Measurements from ENCODE around the gene AP1M2.

The AP1M2 gene

GRCh38 chr19:10625003-10625761 lies 38.1 kb upstream of the AP1M2 start, which contains the start of gene SLC44A2 (continued):
- peak; percentile 85 for TF ChIP-seq GLIS1 (tag by site-specific recombination; IDR thresholded peaks at IDR 0.05)
- TF ChIP-seq ZNF223 (tag by site-specific recombination; IDR thresholded peaks at IDR 0.05): no peak
- peak; percentile 57; the same call in 1 of the 2 replicates for TF ChIP-seq ZNF394 (tag by site-specific recombination; IDR thresholded peaks at IDR 0.05; ENCODE audit: borderline replicate concordance)
- no peak for TF ChIP-seq HOXD13 (CRISPR knock-in tag; IDR thresholded peaks at IDR 0.05; ENCODE audit: borderline replicate concordance)
- 0 out of 2 replicates have a peak, but pooled peaks have one; percentile 27 for TF ChIP-seq ZNF2 (tag by site-specific recombination; IDR thresholded peaks at IDR 0.05)
- TF ChIP-seq TSHZ1 (tag by site-specific recombination; IDR thresholded peaks at IDR 0.05; ENCODE audit: borderline replicate concordance): 0 out of 2 replicates have a peak, but pooled peaks have one; percentile 18
- peak; percentile 21; the same call in 1 of the 2 replicates for TF ChIP-seq CTCF (tag by site-specific recombination; IDR thresholded peaks at IDR 0.05)
- peak; percentile 74 for TF ChIP-seq ZIC2 (tag by site-specific recombination; IDR thresholded peaks at IDR 0.05)
- peak; percentile 92 for TF ChIP-seq HIC1 (tag by site-specific recombination; IDR thresholded peaks at IDR 0.05)
- 0 out of 2 replicates have a peak, but pooled peaks have one; percentile 30 for TF ChIP-seq ZXDB (tag by site-specific recombination; IDR thresholded peaks at IDR 0.05)
- TF ChIP-seq ZNF335 (tag by site-specific recombination; conservative IDR thresholded peaks at IDR 0.05): peak; percentile 30
- no peak for TF ChIP-seq ZNF555 (tag by site-specific recombination; conservative IDR thresholded peaks at IDR 0.05)

GRCh38 chr19:10624585-10624984 lies 37.5 kb upstream of the AP1M2 start:
- Histone ChIP-seq H3K27ac (ENCODE audit: extremely low read depth, low read depth, low read length) (no peak overlapping the region), H3K4me3 (ENCODE audit: low read depth, low read length) (no peak overlapping the region), H3K4me1 (ENCODE audit: control insufficient read depth, insufficient read depth, low read length) (no peaks in the 10 kb centered on the region; the same call in 1 of the 2 replicates), H3K9me3 (ENCODE audit: control insufficient read depth, insufficient read depth, low read depth, low read length) (no peaks in the 10 kb centered on the region), H3K36me3 (ENCODE audit: control insufficient read depth in 2 of 2, insufficient read depth in 1 of 2, low read length in 2 of 2) (peaks cover 0 to 18% of the 10 kb centered on the region in 2 experiments; a peak in 2 of 3 replicates)
- ChIA-PET CTCF (interaction anchor here (0.8 to 1.7 kb wide), 3 partner anchors 20 to 83 kb away, joined by 3 read pairs; no protein-coding TSS in a partner anchor), POLR2A (interaction anchor here (0.5 to 1.0 kb wide), 4 partner anchors 17 to 59 kb away, joined by 3 to 7 read pairs (median 5); partner anchors contain the start of gene KRI1)
- TF ChIP-seq ZFP69B (tag by site-specific recombination; IDR thresholded peaks at IDR 0.05): no peak
- no peak for TF ChIP-seq KLF8 (tag by site-specific recombination; IDR thresholded peaks at IDR 0.05)
- TF ChIP-seq TRIM28 (IDR thresholded peaks at IDR 0.05; ENCODE audit: borderline replicate concordance, low read length): no peak
- TF ChIP-seq ZBTB10 (tag by site-specific recombination; IDR thresholded peaks at IDR 0.05): no peak
- no peak for TF ChIP-seq PRDM6 (tag by site-specific recombination; IDR thresholded peaks at IDR 0.05)
- TF ChIP-seq ZNF433 (tag by site-specific recombination; IDR thresholded peaks at IDR 0.05; ENCODE audit: low read depth): no peak
- TF ChIP-seq ZNF426 (tag by site-specific recombination; IDR thresholded peaks at IDR 0.05): no peak
